C4-2B (cell line): ENCODE results near the gene IQGAP2.

Experiments
- CTCF ChIP-seq: fragments of 450-650 bp; conservative IDR thresholded peaks from 2 replicates; pipeline ENCODE4 v1.5.1; 2017; ENCODE audit warnings: mild to moderate bottlenecking
- ZFX ChIP-seq: fragments of 450-650 bp; IDR thresholded peaks from 2 replicates; pipeline ENCODE4 v1.6.1; 2017

- TF ChIP-seq CTCF (no peak), ZFX (no peak)
Measured at GRCh38 chr5:76694317-76694716, 291.2 kb downstream of the IQGAP2 start.
